ENCODE data around the gene IGSF9B.

The IGSF9B gene

DNA sequence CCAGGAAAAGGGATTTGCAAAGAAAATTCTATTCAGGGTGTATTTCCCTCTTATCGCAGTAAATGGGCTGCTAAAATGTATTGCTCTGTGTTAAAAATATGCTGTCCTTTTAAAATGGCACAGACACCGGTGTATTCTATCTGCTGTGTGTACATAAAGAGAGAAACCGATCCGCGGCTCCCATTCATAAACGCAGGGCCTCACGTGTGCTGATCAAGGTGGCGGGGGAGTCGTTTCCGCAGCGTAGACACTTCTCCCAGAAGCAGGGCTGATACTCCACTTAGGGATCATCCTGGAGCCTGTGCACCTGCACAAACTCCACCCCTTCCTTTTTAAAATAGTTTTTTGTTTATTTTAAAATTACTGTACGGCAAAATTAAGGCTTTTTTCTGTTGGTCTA is 26.1 kb upstream of the IGSF9B start:
- DNase-seq, result no peak

DNA sequence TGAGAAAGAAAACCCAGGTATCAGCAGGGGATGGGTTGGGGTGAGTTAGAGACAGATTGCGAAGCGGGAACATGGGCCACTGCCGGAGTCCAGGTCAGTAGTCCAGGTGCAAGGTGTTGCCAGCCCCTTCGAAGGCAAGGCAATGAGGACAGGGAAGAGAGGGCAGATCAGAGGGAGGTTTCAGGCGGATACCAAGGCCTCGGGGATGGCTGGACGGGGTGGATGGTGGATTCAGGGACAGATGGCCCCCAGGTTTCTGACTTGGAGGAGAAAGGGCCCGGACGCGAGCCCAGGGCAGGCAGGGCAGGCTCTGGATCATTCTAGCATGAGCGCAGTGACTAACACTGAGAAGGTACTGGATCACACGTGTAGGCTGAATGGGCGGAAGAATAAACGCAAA is 25.4 kb upstream of the IGSF9B start:
- no peak for DNase-seq

DNA sequence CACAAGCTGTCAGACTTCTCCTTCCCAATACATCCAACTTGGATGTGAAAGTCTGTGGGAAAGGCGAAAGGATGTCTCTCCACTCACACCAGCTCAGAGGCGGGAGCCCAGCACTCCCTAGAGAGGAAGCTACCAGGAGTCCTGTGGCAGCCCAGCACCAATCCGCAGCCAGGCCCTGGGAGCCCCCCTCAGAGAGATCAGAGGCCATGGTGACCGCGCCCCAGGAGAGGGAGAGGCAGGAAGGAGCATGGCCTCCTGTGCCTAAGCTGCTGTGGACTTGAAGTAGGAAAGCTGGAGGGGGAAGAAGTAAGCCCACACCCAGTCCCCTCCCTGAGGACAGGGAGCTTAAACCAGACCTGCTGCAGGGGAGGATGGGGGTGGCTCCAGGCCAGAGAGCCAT is 24.4 kb upstream of the IGSF9B start:
- DNase-seq, result no peak

DNA sequence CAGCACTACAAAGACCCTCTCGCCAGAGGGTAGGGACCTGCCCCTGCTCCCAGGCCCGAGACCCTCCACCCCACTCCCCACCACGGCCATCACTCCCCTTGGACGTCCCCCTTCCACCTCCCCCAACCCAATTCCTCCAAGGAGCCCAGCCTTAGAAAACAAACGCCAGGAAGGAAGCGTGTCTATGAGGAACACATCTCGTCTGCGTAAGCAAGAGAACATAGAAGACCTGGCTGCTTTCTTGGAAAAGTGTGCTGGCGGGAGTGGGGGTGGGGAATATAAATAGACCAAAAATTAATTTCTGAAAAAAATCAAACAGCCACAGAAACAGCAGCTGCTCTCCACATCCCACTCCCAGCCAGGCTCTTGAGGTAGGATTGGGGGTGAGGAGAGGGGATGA is 23.9 kb upstream of the IGSF9B start:
- no peak for DNase-seq

DNA sequence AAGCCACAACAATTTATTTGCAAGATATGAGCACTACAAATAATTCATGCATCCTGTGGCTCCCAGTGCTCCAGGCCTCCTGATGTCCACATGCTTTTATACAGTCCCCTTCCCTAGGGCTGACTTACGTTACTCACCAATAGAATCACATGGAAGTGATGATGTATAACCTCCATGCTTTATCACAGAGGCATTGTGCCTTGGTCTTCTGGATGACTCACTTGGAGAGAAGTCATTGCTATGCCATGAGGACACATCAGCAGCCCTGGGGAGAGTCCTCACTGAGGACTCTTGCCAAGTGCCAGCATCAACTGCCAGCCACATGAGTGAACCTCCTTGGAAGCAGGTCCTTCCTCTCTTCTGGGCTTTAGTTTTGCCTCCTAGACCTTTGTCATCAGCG is 22.0 kb upstream of the IGSF9B start:
- DNase-seq, result no peak

DNA sequence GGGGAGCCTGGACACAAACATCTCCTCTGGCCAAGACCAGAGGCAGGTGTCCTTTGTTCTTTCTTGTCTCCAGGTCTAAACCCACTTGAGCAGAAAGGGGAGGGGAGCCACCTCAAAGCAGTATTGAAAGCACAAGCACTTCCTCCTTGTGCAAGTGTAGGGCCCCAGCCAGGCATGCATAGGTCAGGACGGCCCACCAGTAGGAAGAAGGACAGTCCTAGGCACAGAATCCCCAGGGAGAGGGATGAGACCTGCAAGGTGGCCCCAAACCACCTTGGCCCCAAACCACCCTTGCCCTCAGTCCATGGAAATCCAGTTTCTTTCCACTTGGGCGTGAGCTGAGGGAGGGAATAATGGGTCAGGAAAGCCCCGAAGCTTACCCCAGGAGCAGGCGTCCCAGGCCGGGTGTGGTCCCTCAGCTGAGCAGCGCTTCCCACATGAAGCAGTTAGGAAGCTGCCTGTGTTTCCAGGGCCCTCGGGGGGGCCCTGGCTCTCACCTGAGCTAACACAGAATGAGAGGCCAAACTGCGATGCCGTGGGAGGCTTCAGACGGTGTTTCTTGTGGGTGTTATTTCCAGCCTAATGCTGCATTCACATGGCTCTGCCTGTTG is 20.4 kb upstream of the IGSF9B start:
- DNase-seq, result no peak

DNA sequence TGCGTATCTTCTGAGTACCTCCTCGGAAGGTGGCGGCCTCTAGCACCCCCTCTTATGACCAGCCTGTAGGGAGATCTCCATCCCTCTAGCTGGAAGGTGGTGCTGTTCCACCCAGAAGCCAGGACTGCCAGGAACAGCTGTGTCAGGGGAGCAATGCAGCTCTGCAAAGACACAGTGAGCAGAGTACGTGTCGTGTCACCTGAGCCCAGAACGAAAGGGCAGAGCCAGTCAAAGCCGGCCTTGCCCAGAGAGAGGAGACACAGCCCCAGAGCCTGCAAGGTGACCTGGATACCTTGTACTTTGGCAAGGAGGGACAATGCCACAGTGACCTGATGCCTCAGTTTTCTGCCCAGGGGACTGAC is 18.7 kb upstream of the IGSF9B start:
- no peak for DNase-seq

DNA sequence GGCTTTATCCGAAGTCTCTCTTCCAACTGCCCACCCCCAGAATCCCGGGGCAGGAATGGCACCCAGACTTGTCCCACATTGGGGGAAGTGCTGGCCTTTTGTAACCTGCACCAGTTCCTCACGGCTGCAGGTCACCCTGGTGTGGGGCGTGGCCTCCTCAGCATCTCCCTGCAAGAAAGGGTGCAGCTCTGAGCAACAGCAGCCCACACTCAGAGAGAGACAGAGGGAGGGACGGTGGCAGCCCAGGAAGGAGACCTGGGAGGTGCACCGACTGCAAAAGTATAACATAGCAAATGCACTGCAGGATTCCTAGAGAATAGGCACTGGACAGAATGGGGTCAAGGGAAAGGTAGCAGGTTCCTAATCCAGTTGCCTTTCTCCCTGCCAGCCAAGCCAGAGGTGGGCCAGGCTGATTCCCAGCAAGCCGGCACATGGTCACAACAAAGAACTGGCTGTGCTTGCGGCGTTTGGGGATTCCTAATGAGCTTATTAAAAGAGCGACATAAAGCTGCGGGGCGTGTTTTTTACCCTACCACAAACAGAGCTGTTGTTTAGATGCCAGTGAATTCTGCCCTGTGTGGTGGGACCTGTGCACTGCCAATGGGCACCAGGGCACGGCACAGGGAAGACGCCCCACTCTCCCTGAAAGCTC is 18.2 kb upstream of the IGSF9B start:
- no peak for DNase-seq

DNA sequence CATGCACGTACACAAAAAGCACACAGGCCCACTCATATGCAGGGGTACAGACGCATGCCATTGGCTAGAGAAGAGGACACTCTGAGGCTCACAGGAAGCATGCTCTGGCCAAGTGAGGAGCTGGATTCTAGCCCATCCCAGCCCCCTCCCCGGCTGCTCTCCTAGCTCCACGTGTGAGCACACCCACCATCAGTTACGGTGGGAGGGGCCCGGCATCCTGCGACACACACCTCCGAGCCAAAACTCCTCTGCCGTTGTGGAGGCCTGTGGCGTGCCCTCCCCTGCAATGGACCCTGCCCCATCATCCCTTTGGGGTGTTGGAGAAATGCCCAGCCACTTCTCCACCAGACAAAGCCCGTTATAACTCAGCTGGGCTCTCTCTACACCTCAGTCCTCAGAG is 15.1 kb upstream of the IGSF9B start:
- no peak for DNase-seq

DNA sequence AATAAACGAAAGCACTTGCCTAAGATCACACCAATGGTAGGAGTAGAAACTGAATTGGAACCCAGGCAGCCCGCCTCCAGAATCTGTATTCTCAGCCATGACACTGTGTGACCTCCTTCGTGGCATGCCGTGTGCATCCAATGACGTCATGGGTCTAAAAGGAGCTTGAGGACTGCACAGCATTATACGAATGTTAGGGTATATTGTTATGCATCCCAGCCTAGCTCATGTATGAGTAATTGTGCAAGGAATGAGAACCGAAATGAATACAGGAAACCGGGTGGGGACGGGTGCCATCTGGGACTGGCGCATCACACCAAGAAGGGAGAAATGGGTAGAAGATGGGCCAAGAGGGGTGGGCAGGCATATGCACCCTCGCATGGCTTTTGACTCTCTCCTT is 12.3 kb upstream of the IGSF9B start:
- DNase-seq, result no peak

DNA sequence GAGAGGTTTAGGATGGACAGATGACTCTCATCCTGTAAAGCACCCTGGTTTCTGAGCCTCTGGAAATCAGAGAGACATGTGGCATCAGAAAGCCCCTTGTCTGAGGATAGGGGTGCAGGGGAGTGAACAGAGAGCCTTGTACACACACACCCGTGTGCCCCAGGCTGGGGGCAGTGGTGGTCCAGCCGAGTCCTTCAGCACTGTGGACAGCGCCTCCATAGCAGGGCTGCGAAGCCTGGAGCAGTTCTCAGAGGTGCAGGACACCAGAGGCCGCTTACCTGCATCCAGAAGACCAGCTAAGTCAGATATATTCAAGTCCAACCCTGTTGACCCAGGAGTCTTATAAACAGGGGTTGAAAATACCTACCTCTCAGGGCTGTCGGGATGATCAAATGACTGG is 11.5 kb upstream of the IGSF9B start:
- no peak for DNase-seq

DNA sequence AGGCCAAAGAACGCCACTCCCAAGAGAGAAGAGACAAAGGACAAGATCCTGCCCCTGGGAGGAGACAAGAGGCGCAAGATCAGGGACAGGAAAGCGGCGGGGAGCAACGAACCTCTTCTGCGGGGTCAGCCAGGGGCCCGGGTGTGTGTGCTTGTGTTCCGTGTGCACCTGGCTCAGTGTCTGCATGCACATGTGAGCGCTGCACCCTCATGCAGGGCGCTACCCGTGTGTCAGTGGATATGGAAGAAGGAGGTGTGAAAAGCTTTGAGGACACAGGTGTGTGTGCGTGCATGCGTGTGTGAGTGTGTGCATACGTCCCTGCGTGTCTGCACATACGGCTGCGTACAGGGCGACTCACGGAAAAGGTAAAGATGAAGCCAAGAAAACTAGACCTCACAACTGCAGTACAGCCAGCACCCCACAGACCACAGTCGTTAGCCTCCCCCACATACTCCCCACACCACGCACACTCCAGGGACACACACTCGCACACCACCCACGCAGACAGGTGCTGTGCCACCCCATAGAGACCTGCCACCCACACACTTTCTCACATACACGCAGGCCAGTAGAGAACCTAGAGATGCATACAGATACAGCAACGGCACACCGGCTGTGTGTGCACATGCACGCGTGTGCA is 11.0 kb upstream of the IGSF9B start:
- no peak for DNase-seq

DNA sequence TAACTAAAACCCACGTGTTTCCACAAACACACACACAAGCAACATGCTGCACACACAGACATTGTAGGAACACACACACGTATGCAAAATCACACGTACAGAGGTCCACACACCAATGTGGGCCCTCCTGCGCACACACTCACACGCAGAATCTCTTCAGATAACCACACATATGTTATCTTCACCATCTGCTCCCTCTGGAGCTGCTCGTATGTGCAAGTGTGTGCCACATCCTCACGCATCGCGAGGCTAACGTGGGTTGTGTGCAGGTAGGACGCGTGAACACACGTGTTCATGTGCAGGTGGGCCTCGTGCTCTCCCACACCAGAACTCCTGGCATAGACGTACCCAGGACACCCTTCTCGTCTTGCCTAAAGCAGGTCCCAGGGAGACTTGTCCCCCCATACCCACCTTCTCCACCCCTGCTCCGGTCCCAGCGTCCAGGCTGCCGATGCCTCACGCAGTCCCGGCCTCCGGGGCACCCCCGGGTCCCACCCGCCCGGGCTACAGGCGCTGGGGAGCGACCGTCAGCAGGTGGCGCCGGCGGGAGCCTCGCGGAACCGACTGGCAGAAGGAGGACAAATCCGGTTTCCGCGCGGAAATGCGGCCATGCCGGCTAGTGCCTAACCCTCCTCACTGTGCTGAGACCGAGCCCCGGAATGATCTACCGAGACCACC is 10.3 kb upstream of the IGSF9B start:
- peak; percentile 74 to 80 for DNase-seq

DNA sequence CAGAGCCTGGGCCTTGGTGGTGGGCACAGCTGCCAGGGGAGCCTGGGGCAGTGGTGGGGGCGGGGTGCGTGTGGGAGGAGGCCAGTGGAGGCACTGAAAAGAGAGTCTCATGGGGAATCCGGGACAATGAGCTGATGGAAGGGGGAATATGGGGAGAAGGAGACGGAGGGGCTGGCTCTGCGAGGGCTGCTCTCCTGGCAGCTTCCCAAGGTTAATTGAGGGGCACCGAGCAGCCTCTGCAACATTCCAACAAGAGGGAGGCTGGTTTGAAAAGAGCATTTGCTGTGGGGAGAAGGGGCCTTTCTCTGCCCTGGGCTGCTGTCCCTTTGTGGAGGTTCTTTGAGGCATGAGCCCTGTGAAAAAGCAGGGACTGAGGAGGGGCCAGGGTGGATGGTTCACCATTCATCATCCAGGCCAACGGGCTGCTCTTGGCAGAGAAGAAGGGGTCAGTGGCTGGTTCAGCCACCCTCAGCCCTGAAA is 9.4 kb upstream of the IGSF9B start:
- no peak for DNase-seq

DNA sequence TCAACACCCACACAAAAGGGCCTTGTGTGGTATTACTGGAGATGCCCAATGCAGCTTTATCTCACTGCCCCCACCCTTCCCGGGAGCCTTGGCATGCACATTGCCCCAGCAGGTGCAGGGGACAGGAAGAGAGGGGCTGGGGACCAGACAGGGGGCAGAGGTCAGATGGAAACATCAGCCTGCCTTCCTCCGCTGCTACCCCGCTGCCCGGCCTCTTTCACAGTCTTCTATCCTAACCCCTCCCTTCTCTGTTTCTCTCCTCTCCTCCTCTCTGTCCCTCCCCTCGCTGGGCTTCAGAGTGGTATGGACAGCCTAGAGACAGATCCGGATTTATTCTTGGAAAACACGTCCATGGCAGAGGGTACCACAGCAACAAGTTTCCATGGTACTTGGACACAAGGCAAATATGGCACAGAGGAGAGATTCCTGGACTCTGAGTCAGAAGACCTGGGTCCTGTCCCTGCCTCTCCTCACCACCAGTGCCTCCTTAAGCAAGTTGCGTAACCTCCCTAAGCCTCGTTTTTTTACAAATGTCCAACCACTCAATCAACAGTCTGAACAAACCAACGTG is 8.3 kb upstream of the IGSF9B start:
- DNase-seq, result no peak

DNA sequence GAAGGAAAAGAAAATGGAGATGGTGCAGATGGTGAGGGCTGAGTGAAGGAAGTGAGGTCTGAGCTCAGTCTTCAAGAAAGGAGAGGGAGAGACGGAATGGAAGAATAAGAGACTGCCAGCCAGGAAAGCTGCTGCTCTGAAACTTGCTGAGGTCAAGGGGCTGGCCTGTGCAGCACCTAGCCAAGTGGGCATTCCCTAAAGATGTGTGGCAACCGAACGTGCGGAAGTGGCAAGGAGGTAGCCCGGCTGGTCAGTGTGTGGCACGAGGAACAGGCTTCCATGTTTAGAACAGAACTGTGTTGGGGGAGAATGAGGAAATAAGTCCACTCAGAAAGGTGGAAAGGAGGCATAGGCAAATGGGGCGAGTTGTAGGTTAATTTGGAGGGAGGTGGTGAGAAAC is 7.6 kb upstream of the IGSF9B start:
- DNase-seq, result no peak

DNA sequence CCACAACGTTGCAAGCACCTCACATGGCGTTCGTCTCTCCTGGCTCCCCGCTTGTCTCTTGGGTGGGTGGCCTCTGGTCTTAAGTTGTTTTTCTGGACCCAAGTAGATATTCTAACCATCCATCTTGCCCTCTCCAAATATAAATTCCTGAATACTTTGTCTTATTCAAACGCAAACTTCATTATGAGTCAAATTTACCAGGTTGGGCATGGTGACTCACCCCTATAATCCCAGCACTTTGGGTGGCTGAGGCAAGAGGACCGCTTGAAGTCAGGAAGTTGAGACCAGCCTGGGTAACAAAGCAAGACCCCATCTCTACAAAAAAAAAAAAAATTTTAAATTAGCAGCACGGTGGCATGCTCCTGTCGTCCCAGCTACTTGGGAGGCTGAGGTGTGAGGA is 5.1 kb upstream of the IGSF9B start:
- no peak for DNase-seq

DNA sequence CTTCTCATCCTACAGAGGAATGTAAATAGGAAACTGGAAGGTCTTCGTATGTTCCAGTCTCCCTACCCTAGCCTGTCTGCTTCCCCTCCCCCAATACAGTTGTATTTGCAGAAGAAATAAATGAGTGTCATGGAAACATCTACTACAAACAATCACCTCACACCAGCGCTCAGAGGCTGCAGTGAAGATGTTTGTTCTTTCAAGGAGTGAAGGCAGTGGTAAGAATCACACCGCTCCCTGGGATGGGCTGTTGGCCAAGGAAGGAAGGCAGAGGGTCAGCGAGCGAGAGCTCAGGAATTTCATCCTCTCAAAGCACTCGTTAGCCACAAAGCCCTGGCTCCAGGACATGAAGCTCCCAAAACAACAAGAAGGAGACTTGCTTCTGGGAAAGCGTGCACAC is 1.1 kb upstream of the IGSF9B start:
- DNase-seq, result no peak

DNA sequence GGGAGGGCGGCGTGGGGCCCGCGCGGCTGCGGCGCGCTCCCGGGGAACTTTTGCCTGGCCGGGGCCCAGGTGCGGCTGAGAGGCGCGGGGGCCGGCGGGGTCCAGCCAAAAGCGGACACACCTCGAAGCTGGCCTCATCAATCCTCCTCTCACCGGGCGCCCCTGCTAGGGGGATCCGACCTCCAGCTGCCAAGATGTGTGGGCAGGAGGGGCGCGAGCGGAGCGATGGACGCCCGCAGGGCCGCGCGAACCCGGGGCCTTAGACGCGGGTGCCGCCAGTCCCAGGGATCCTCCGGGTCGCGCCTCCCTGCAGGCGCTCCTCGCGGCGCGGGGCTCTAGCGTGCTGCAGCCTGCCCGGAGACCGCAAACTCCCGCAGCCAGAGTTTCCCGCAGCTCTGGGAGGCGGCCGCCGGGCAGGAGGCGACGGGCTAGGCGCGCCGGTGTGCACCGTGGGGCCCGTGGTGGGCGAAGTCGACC is 785 bp downstream of the IGSF9B start:
- DNase-seq, result peak in 1 of 2 donors; percentile 37

DNA sequence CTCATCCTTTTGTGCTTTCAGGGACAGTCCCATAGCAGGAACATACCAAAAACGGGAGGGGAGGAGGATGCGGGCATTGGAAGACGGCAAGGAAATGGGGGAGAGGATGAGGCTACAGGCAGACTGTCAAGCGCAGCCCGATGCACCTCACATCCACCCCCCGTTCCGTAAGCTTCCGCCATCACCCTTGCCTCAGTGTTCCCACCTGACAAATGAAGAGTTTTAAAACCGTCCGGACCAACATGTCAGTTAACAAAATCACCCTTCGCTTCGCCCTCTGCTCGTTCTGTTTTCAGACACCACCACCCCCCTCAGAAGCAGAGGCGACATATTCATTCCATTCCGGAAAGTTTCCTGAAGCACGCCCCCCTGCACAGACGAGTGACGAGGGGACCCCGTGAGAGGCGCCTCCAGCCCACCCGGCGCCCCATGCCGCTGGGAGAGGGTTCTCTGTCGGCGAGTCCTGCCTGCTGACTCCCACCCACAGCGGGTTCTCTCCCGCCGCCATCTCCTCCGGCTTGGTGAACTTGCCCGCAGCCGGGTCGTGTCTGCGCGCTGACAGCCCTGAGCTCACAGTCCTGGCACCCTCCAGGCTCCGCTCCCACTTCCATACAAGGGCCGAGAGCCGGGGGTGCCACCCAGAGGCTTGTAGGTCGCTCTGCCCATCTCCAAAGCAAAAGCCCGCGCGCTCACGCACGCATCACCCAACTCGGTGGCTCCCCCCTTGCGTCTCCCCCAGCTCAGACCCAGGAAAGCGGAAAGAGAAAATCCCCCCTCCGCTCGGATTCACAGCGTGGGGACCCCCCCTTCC is 1.5 kb downstream of the IGSF9B start:
- DNase-seq, result peak; percentile 40 to 56

DNA sequence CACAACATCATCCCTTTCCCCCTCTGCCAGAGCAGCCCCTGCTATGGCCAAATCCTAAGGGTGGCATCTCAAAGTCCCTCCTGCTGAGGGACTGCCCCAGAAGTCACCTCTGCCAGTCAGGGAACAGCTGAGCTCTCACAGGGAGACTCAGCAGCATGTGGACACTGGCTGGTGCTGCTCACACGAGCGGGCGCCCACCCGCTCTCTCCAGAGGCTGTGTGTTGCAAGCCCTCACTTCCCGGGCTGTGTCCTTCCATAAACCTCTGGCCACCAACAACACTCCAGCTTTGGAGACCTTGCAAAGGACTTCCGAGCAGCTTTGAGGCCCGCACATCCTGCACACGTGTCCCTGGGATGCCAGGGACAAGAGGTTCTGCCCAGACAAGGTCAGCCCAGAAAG is 2.8 kb downstream of the IGSF9B start:
- no peak for DNase-seq

DNA sequence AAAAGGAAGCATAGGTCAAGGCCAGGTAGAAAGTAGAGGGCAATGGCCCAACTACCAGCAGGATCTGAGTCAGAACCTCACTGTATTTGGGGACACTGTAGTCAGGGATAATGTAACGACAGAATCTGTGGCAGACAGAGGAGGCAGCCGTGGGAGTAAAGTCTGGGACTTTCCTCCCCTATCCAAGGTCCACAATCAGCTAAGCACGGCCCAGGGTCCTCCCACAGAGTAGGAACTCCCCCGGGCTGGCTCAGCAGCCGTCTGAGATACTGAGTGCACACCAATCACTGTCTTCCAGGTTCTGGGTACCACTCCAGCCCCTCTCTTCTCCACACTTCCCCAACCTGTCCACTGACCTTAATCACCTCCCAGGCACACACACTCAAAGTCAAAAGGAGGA is 3.2 kb downstream of the IGSF9B start:
- DNase-seq, result no peak
